ENCODE measurements around the gene GBX2.

DNA sequence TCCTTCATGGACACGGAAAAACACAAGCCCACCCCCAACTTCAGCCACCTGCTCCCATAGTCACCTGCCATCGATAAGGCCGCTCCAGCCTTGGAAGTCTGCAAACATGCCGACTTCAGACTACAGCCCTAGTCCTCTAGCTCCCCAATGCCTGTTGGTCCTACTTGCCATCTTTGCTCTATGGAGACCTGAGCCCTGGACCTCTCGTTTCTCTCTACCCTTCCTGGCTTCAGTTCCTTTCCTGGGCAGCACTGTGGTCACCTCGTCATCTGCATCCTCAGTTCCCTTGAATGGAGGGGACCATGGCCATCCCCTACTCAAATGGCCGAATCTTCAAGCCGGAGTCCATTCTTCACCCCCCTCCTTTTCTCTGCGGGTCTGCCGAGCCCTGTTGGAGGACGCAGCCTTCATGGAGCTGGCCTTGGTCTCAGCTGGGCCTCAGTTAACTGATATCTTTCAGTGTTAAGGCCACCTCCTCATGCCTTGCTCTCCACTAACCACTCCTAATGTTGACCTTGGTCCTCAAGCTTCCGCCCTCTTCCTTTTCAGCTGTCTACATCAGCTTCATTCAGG, 47.7 kb upstream of the GBX2 start:
- no peak for TF ChIP-seq POLR2AphosphoS5 (IDR thresholded peaks at IDR 0.05; ENCODE audit: low read depth, low read length)
- TF ChIP-seq, protein P1, sequence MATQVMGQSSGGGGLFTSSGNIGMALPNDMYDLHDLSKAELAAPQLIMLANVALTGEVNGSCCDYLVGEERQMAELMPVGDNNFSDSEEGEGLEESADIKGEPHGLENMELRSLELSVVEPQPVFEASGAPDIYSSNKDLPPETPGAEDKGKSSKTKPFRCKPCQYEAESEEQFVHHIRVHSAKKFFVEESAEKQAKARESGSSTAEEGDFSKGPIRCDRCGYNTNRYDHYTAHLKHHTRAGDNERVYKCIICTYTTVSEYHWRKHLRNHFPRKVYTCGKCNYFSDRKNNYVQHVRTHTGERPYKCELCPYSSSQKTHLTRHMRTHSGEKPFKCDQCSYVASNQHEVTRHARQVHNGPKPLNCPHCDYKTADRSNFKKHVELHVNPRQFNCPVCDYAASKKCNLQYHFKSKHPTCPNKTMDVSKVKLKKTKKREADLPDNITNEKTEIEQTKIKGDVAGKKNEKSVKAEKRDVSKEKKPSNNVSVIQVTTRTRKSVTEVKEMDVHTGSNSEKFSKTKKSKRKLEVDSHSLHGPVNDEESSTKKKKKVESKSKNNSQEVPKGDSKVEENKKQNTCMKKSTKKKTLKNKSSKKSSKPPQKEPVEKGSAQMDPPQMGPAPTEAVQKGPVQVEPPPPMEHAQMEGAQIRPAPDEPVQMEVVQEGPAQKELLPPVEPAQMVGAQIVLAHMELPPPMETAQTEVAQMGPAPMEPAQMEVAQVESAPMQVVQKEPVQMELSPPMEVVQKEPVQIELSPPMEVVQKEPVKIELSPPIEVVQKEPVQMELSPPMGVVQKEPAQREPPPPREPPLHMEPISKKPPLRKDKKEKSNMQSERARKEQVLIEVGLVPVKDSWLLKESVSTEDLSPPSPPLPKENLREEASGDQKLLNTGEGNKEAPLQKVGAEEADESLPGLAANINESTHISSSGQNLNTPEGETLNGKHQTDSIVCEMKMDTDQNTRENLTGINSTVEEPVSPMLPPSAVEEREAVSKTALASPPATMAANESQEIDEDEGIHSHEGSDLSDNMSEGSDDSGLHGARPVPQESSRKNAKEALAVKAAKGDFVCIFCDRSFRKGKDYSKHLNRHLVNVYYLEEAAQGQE (IDR thresholded peaks at IDR 0.05; ENCODE audit: insufficient read depth in 1 of 2, low read depth in 2 of 2, low read length in 2 of 2), result no peak

All from PFSK-1 (cell line).